ENCODE results near the gene REP15.
"Not testable (repeated sequence)": the region's sequence is repeated elsewhere in the genome, so short reads cannot be mapped to it uniquely, and the experiment has no call there.

The REP15 gene

DNA sequence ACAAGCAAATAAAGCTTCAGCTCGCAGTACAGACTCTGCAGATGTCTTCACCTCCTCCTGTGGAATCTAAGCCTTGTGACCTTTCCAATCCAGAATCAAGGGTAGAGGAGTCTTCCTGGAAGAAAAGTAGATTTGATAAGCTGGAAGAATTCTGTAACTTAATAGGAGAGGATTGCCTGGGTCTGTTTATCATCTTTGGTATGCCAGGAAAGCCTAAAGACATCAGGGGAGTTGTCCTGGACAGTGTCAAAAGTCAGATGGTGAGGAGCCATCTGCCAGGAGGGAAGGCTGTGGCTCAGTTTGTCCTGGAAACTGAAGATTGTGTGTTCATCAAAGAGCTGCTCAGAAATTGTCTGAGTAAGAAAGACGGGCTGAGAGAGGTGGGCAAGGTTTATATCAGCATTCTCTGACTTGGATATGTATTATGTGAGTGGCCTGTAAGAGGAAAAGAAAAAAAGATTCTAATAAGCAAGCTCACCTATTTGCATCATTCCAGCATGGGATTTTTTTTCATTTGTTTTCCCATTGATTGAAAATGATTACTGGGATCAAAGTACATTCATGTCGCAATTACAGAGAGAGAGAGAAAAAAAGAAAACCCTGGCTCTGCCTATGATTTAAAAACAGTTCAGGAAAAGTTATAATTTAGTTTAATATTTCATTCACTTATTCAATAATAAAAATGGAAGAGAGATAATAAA is 767 bp downstream of the REP15 start:
- DNase-seq (ENCODE audit: low read depth in 2 of 2), result no peak

DNA sequence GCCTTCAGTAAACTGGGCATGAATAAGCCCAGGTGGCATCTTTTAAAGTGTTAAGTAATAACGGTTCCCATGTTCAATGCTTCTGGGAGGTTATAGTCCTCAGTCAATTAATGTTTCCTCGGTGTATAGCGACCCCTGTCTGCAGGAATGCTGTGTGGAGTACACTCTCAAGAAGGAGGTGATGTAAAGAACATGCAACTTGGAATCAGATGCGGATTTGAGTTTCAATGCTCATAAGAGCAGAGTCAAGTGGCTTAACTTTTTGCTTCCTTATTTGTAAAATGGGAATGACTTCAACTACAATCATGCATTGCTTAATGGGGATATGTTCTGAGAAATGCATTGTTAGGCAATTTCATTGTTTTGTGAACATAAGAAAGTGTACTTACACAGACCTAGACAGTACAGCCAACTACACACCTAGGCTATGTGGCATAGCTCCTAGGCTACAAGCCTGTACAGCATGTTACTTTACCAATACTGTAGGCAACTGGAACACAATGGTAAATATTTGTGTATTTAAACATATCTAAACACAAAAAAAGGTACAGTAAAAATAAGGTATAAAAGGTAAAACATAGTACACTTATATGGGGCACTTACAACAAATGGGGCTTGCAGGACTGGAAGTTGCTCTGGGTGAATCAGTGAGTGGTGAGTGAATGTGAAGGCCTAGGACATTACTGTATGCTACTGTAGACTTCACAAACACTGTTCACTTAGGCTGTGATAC is 7.6 kb downstream of the REP15 start:
- DNase-seq (ENCODE audit: low read depth in 2 of 2), result peak; percentile 36 to 70

DNA sequence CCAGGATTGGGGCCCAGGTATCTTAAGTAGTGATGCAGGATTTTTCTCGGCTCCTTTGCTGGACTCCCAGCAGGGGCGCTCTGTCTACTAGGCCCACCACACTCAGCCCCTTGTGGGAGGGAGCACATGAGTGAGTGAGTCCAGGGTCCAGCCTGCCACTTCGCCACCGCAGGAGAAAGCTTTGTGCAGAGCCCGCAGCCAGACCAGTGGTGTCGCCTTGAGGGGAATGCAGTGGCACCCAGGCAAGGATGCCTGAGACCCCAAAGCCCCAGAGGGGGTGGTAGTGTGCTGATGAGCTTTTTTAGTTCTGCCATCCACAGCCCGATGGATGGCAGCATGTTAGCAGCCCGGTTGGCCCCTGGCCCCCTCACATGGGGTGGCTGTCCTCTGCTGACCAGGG is 9.0 kb downstream of the REP15 start:
- DNase-seq (ENCODE audit: low read depth in 2 of 2), result no peak

DNA sequence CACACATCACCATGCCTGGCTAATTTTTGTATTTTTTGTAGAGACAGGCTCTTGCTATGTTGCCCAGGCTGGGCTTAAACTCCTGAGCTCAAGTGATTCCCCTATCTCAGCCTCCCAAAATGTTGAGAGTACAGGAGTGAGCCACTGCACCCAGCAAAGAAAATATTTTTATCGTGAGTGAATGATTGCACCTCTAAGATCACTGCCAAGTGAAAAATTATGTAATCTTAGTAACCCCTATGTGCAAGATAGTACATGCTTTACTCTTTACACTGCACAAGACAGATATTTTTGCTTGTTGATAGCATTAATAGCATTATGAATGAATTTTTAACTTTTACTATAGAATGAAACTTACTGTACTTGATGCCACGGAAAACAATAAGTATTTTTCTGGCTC is 11.0 kb downstream of the REP15 start:
- no peak for DNase-seq (ENCODE audit: low read depth in 2 of 2)

DNA sequence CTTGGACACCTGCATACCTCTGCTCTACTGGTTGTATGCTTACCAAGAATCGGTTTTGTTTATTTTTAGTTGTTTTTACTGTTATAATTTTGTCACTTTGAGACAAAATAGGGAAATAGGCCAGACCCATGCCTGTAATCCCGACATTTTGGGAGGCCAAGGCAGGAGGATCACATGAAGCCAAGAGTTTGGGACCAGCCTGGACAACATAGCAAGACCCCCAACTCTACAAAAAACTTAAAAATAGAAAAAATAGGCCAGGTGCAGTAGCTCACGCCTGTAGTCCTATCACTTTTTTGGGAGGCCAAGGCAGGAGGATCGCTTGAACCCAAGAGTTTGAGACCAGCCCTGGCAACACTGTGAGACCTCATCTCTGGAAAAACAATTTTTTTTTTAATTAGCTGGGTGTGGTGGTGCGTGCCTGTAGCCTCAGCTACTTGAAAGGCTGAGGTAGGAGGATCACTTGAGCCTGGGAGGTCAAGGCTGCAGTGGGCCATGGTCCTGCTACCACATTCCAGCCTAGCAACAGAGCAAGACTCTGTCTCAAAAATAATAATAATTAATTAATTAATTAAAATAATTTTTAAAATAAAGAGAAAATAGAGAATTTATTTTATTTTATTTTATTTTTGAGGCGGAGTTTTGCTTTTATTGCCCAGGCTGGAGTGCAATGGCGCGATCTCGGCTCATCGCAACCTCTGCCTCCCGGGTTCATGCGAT is 13.1 kb downstream of the REP15 start:
- no peak for DNase-seq (ENCODE audit: low read depth in 2 of 2)

DNA sequence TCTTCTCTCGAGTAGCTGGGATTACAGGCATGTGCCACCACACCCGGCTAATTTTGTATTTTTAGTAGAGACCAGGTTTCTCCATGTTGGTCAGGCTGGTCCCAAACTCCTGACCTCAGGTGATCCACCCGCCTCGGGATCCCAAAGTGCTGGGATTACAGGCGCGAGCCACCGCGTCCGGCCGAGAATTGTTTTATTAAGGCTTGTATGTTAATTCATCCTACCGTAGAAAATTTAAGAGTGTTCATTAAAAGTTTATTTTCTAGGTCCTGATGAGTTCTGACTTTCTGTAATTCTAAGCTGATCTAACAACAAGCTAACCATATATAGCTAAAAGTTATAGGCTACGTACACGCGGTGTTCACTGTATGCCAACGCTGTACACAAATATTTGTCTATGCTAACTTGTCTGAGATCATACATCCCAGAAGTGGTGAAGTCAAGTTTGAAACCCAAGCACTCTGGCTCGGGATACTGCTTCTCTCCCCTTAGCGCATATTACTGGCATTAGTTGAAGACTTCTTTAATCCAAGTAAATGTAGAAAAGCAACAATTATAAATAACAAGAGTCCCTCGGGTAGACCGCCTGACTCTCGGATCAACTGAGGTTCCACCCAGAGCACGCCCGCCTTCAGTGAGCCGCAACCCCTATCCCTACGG is 13.8 kb downstream of the REP15 start:
- no peak for DNase-seq (ENCODE audit: low read depth in 2 of 2)

DNA sequence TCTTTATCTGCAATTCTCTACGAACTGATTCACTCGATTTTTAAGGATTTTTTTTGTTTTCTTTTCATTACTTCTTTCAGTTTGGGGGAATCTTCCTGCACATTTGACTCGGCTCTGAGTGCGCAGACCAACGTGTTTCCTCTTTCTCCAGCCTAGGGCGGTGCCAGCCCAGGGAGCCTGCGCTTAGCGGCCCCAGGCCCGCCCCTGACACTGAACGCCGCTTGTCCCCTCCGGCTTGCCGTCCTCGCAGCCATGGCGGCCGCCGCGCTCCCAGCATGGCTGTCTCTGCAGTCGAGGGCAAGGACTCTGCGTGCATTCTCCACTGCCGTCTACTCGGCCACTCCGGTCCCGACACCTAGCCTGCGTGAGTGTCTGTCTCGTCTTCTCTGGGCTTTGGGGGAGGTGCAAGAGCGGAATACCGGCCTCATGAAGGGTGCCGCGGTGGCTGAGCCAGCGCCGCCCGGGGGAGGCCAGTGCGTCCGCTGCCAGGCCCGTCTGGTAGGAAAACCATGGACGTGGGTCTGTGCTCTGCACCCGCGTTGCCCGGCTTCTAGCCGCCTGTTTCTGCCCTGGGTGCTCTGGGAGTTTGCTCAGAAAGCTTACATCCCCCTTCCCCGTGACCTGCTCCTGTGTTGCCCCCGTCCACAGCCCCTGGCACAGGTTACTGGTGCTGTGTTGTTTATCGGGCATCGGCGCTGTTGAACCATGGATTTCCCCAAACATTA is 14.5 kb downstream of the REP15 start, which contains the start of gene MRPS35:
TSS of gene MRPS35 (plus strand) at position 241 of the 725 bp plus-strand sequence. CDS start at position 253, 12 bp downstream.
- peak; percentile 79 to 86 for DNase-seq (ENCODE audit: low read depth in 2 of 2)

DNA sequence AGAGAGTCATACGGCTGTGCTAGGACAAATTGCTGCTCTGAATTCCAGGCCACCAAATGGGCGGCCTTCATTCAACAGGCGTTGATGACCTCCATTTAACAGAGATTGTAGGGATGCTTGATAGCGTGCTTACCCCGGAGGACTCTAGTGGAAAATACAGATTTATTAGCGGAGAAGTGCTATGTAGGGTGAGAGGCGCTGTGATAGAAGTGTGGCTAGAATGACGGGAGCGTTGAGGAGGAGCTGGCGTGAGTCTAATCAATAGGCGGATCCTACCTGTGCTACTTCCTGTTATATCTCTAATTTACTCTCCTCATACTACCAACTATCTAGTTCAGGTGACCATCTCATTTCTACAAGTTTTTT is 15.1 kb downstream of the REP15 start:
- peak in 1 of 2 experiments; percentile 12 for DNase-seq (ENCODE audit: low read depth in 2 of 2)

DNA sequence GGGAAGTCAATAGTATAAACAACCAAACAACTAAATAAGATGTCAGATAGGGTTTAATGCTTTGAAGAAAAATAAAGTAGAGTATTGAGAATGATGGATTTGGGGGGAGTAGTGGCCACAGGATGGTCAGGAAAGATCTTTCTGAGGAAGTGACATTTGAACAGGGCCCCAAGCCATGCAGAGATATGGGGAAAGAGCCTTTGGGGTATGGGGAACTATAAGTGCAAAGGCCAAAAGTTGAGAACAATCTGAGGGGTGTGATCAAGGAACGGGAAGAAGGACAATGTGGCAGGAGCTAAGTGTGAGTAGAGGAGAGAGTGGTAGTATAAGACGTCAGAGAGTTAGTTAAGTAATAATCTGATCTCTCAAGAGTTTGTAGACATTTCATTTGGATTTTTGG is 15.7 kb downstream of the REP15 start:
- DNase-seq (ENCODE audit: low read depth in 2 of 2), result no peak

DNA sequence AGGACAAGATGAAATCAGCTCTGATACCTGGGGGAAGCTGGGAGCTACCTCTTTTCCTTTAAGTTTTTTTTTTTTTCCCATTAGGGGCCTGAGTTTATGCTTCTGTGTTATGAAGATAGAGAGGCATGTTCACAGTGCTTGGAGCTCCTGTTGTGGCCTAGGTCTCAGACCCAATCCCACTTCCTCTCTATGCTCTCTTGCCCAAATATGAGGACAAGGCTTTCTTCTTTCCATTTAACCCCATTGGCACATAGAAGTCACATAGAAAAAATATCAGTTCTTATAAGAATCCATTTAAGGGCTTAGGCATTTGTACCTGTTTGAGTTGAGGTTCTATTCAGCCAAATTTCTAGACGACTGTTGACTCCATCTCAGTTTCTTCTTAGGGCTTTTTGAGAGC is 27.0 kb downstream of the REP15 start:
- DNase-seq (ENCODE audit: low read depth in 2 of 2), result no peak

DNA sequence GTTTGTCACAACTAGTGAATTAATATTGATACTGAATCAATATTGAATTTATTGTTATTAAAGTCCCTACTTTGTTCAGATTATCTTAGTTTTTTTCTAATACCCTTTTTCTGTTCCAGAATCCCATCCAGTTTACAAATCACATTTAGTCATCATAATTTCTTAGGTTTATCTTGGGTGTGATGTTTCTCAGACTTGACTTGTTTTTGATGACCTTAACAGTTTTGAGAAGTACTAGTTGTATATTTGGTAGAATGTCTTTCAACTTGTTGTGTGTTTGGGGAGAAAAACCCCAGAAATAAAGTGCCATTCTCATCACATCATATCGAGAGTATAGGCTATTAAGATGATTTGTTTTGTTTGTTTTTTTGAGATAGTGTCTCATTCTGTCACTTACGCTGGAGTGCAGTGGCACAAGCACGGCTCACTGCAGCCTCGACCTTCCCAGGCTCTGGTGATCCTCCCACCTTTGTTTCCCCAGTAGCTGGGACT is 33.9 kb downstream of the REP15 start:
- DNase-seq (ENCODE audit: low read depth in 2 of 2), result no peak

DNA sequence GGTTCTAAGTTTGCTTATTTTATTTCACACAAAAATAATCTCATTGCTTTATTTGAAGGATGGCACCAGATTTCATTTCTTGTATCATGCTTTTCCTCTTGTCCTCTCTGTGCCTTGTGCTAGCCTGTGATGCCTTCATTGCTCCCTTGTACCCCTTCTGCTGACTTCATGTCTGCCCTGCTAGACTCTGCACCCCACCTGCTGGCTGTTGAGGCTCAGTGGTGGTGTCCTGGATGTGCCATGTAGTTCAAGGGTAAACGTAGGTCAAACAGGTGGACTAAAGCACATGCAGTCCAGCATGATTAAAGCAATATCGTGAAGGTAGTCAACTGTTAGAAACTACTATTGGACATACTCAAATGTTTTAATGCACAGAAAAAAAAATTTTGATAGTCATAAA is 36.0 kb downstream of the REP15 start:
- no peak for DNase-seq (ENCODE audit: low read depth in 2 of 2)

DNA sequence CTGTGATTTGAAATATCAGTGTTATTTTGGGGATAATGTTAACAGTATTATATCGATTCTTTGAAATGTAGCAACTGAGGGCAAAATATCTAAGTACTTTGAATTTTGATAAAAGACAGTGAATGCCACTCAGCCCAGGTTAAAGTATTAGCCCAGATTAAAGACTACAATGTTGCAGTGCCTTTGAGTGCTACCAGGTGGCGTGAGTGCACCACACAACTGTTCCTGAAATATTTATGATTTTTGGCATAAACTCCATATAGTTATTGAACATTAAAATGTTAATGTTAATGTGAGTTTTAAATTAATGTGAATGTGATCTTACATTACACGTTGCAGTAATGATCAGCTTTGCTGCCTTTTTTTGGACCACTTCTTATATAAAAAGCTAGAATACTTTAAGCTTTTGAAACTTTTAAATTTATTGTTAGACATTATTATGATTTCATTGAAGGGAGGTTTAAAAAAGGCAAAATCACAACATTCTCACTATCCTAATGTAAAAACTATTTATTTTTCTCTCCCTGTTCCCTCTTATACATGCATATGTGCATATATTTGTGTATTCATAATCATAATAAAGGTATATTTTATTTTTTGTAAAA is 36.9 kb downstream of the REP15 start:
- peak in 1 of 2 experiments; percentile 11 for DNase-seq (ENCODE audit: low read depth in 2 of 2)

DNA sequence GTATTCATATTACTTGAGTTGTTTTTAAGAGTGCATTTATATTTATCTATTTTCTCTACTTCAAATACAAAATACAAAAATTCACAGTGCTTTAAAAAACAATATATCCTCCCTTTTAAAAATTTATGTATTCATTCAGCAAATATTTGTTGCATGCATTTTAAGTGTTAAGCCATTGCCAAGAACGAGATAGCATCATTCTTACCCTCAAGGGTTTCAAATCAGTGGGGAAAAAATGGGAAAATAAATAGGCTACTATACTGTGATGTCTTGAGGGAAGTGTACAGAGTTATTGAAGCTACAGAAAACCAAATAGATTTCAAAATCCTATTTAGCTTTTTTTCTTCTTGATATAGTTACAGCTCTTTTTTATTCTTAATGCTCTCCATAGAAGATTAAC is 37.5 kb downstream of the REP15 start:
- no peak for DNase-seq (ENCODE audit: low read depth in 2 of 2)

DNA sequence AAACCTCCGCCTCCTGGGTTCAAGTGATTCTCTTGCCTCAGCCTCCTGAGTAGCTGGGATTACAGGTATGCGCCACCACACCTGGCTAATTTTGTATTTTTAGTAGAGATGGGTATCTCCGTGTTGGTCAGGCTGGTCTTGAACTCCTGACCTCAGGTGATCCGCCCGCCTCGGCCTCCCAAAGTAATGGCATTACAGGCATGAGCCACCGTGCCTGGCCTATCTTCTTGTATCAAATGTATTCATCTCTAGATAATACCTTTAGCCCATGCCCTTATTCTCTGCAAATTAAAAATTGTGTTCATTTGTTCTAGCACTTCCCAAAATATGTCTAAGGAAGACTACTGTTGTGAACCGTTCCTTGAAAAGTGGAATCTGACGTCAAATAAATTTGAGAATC is 38.1 kb downstream of the REP15 start:
- DNase-seq (ENCODE audit: low read depth in 2 of 2), result not testable (repeated sequence)

DNA sequence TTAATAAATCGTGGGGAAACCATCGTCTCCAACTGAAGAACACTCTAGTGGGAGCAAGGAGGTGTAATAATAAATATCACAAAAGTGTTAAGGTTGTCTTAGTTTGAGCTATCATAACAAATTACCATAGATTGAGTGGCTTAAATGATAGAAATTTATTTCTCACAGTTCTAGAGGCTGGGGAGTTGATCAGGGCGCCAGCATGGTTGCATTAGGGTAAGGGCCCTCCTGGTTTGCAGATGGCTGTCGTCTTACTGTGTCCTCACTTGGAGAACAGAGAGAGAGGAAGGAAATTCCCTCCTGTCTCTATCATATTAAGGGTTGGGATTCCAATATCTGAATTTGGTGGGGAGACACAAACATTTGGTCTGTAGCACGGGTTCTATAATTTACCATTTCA is 47.4 kb downstream of the REP15 start:
- no peak for DNase-seq (ENCODE audit: low read depth in 2 of 2)

DNA sequence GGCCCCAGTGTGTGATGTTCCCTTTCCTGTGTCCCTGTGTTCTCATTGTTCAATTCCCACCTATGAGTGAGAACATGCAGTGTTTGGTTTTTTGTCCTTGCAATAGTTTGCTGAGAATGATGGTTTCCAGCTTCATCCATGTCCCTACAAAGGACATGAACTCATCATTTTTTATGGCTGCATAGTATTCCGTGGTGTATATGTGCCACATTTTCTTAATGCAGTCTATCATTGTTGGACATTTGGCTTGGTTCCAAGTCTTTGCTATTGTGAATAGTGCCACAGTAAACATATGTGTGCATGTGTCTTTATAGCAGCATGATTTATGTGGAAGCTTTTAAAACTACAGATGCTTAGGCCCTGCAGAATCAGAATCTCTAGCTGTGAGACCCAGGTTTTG is 49.5 kb downstream of the REP15 start:
- not testable (repeated sequence) for DNase-seq (ENCODE audit: low read depth in 2 of 2)

Data from stimulated activated CD4-positive, alpha-beta T cell treated with anti-CD3 and anti-CD28 coated beads, Interleukin-12 subunit alpha, Interleukin-12 subunit beta, amount 100 ng/mL, for 24 hours (primary cell).